GM10266 (cell line): ENCODE data around the gene KLF17.

Experiments
- DNase-seq: peaks from one replicate; pipeline ENCODE4 v3.0.0; 2012; ENCODE audit errors: extremely low spot score
- CTCF ChIP-seq: IDR thresholded peaks from 2 replicates; pipeline ENCODE4 v1.5.1; 2012; ENCODE audit warnings: mild to moderate bottlenecking, low read depth; ENCODE audit not compliant: control insufficient read depth, insufficient read depth; ENCODE audit errors: missing control alignments

The KLF17 gene

GRCh38 chr1:44170281-44170823 is 51.7 kb downstream of the KLF17 start:
- no peak for TF ChIP-seq CTCF
- DNase-seq, result no peak

- no peak for DNase-seq
- TF ChIP-seq CTCF, result no peak
Observed at GRCh38 chr1:44174630-44175029, 56.0 kb downstream of the KLF17 start.
